Activated CD4-positive, alpha-beta T cell treated with anti-CD3 and anti-CD28 coated beads, Interleukin-2, amount 50 U/mL, for 24 hours (primary cell): ENCODE measurements around the gene UBR1.
"Not testable (repeated sequence)": the region's sequence is repeated elsewhere in the genome, so short reads cannot be mapped to it uniquely, and the experiment has no call there.

Experiments used
- DNase-seq, 2 donors: peaks; one replicate each; pipeline ENCODE4 v3.0.0-alpha.2; 2020; ENCODE audit warnings: low read depth in 1 of 2, low spot score in 1 of 2

The UBR1 gene

DNA sequence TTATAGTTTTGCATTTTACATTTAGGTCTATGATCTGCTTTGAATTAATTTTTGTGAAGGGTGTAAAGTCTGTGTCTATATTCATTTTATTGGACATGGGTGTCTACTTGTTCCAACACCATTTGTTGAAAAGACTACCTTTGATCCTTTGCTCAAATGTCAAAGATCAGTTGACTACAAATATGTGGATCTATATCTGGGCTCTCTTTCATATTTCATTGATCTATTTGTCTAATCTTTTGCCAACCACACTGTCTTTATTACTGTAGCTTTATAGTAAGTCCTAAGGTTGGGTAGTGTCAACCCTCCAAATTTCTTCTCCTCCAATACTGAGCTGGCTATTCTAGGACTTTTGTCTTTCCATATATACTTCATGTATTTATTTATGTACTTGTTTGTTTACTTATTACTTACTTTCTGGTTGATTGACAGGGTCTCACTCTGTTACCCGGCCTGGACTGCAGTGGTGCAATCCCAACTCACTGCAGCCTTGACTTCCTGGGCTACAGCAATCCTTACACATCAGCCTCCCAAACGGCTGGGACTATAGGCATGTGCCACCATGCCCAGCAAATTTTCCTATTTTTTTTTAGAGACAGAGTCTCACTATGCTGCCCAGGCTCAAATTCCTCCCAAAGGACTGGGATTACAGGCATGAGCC is 131.5 kb downstream of the UBR1 start:
- no peak for DNase-seq

DNA sequence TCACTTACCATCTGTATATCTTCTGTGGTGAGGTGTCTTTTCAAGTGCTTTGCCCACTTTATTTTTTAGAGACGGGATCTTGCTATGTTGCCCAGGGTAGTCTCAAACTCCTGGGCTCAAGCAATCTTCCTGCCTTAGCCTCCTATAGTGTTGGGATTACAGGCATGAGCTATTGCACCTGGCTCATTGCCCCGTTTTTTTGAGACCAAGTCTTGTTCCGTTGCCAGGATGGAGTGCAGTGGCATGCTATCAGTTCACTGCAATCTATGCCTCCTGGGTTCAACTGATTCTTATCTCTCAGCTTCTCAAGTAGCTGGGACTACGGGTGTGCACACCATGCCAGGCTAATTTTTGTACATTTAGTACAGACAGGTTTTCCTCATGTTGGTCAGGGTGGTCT is 132.7 kb downstream of the UBR1 start:
- DNase-seq, result no peak

DNA sequence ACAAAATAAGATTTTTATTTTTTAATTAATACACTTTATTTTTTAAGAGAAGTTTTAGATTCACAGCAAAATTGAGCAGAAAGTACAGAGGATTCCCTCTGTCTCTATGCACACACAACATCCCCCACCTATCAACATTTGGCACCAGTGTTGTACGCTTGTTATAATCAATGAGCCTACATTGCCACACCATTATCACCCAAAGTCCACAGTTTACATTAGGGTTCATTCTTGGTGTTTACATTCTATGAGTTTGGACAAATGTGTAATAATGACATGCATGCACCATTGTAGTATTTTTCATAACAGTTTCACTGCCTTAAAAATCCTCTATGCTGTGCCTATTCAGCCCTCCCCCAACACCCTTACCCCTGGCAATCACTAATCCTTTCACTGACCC is 134.0 kb downstream of the UBR1 start:
- no peak for DNase-seq

DNA sequence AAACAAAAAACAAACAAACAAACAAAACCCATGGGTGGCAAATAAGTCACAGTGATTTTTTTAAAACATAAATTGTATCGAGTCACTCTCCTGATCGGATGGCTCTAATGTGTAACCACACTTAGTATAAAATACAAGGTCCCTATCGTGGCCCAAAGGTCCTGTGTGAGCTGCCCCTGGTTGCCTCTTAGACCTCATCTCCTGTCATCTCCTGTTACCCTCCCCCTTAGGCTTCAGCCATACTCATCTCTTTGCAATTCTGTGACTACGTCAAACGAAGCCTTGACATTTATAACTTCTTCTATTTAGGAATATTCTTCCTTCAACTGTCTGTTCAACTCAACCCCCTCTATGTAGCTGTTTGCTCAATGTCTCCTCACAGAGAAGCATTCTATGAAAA is 141.4 kb downstream of the UBR1 start:
- no peak for DNase-seq

DNA sequence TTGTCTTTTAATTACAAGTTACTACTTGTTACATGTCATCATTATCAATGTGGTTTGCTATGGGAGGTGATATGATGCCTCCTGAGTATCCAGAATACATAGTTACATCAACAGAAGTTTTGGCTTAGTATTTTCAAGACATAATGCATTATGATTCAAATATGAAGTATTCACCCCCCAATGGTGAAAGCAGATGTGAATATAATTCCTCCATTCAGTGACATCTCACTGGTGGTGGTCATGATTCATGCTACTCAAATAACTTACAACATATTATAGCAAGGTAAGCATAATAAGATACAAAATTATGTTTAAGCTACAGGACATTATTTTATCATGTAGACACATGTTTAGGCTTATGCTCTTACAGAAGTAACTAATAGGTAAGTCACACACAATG is 150.3 kb downstream of the UBR1 start:
- DNase-seq, result no peak

DNA sequence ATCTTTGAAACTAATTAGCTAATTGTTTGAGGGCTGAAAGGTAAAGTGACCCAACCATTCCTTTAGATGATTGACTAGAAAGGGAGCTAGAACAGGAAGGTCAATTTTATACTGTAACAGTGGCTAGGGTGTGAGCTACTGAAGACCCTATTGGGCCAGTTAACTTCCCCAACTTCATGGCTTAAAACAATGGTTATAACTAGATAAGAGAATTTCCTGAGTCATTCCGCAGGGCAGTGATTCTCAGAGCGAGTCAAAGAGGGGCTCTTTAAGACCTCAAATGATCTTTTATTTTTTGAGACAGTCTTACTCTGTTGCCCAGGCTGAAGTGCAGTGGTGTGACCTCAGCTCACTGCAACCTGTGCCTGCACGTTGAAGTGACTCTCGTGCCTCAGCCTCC is 151.5 kb downstream of the UBR1 start:
- DNase-seq, result no peak

DNA sequence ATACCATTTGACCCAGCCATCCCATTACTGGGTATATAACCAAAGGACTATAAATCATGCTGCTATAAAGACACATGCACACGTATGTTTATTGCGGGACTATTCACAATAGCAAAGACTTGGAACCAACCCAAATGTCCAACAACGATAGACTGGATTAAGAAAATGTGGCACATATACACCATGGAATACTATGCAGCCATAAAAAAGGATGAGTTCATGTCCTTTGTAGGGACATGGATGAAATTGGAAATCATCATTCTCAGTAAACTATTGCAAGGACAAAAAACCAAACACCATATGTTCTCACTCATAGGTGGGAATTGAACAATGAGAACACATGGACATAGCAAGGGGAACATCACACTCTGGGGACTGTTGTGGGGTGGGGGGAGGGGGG is 156.9 kb downstream of the UBR1 start:
- not testable (repeated sequence) for DNase-seq

DNA sequence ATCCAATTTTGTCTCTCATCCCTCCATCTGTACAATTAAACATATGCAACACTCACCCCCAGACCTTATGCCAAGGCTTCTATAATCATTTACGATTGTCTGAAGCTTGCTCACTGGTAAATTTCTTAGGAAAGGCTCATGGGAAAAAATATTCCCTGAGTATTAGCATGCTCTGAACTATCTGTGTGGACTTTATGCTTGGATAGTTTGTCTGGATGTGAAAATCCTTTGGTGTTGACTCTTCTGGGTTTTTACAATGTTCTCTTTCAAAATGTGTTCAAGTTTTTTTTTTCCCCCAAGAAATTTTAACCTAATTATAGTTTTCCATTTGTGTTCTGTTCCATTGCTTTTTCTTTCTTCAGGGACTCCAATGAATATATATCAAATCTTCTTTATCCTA is 165.3 kb downstream of the UBR1 start:
- no peak for DNase-seq

DNA sequence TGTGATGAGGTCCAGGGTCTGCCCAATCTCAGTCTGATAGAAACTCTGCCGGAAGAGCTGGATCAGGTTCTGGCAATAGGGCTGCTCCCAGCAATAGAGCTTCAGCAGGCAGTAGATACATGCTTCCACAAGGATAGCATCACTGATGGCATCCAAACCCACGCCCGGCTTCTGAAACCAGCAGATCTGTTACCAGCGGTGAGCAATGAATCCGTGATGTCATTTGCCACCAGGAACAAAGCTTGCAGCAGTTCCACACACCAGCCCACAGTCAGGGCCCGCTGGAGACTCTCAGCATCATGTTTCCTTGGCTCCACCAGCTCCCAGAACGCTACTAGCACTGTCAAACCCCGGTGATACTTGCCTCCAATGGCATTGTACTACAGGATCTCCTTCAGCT is 166.0 kb downstream of the UBR1 start:
- DNase-seq, result no peak

DNA sequence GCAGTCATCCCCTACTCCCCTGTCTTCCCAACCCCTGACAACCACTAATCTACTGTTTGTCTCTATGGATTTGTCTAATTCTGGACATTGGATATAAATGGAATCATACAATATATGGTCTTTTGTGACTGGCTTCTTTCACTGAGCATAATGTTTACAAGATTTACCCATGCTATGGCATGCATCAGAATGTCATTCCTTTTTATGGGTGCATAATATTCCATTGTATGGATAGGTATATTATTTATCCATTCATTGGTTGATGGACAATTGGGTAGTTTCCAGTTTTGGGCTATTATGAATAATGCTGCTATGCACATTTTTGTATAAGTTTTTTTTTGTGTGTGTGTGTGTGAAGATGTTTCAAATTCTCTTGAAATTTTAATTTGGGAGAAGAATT is 168.7 kb downstream of the UBR1 start:
- no peak for DNase-seq

DNA sequence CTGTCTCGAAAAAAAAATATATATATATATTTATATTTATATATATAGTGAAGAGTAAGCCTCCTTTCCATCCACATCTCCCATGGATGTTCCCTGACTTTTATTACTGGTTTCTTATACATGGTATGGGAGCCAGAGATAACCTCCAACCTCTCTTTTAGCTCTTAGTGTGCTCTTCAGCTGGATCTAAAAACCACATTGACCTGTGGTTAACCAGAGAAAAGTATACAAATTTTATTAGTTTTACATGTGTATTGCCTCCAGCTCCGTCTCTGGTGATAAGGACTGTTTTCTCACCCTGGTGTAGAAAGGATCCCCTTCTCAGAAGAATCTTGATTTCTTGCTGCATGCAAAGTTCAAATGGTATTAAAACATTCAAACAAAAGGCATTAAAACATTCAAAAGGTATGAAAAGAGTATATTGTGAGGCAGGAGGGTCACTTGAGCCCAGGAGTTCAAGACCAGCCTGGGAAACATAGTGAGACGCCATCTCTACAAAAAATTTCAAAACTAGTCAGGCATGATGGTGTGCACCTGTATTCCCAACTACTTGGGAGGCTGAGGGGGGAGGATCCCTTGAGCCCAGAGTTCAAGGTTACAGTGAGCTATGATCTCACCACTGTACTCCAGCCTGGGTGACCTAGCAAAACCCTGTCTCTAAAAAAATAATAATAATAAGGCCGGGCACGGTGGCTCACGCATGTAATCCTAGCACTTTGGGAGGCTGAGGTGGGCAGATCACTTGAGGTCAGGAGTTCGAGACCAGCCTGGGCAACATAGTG is 171.8 kb downstream of the UBR1 start:
- DNase-seq, result no peak

DNA sequence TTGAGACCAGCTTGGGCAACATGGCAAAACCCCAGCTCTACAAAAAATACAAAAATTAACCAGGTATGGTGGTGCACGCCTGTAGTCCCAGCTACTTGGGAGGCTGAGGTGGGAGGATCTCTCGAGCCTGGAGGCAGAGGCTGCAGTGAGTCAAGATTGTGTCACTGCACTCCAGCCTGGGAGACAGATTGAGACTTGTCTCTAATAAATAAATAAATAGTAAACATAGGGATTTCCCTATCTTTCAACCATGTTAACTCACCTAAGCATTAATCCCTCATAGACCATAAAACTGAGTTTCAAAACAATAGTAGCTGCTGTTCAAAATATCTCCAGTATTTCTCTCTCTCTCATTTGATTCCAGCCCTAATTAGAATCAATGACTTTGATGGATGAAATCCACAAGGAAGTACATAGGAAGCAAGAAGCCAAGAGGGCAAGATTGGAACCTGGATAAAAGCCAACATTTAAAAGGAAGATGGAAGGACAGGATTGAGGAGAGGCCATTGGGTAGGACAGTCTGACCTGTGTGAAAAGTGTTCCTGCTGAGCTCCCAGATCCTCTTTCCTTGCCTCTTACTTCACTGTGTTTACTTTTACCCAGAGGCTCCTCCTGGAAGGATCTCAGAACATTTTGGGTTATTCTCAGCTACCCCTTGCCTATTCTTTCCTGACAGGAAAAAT is 172.9 kb downstream of the UBR1 start:
- DNase-seq, result no peak

DNA sequence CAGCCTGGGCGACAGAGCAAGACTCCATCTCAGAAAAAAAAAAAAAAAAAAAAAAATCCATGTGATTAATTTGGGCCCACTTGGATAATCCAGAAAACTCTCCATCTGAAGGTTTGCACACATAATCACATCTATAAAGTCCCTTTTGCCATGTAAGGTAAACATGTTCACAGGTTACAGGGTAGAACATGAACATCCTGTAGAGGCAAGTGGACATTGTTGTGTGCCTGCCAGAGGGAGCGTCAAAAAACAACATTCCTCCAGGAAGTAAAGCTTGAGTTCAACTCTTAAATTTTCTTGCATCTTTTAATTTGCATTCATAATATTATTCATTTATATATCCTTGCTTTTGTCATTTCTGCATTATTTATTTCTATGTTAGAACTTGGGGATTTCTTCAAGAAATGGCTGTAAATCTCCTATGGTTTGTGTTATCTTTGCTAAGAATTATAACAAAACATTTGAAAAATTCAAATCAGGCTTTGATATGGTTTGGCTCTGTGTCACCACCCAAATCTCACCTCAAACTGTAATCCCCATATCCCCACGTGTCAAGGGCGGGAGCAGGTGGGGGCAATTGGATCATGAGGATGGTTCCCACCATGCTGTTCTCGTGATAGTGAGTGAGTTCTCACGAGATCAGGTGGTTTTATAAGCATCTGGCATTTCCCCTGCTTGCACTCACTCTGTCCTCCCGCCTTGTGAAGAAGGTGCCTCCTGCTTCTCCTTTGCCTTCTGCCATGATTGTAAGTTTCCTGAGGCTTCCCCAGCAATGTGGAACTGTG is 173.9 kb downstream of the UBR1 start:
- no peak for DNase-seq

DNA sequence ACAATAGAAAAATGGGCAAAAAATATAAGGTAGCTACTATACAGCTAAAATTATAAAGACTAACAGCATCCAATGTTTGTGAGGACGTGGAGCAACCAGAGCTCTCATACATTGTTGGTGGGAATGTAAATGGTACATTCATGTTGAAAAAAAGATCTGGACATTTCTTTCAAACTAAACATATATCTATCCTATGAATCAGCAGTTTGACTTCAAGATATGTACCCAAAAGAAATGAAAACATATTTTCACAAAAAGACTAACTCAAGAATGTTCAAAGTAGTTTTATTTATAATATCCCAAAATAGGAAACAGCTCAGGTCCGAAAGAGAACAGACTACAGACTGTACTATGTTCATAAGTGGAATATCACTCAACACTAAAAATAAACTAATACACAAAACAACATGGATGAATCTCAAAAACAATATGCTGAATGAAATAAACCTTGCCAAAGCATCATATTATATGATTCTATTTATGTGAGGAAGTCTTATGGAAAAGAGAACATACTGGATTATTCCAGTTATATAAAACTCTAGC is 176.5 kb downstream of the UBR1 start:
- DNase-seq, result no peak

DNA sequence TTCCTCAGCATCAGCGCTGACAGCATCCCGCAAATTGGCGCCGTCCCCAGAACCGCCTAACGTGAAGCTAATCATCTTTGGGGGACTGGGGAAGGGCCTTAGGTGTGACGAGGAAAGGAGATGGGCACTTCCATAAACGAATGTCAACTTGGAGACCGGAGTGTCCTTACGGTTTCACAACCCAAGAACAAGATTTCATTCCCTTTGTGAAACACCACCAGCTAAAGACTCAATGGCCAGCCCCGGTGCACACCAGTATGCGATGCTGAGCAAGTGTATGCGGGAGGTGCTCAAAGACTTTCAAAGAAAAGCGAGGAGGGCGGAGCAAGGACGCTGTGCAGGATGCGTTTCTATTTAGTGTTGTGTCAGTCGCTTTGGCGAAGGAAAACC is 184.5 kb downstream of the UBR1 start:
- DNase-seq, result peak in 1 of 2 donors; percentile 17

DNA sequence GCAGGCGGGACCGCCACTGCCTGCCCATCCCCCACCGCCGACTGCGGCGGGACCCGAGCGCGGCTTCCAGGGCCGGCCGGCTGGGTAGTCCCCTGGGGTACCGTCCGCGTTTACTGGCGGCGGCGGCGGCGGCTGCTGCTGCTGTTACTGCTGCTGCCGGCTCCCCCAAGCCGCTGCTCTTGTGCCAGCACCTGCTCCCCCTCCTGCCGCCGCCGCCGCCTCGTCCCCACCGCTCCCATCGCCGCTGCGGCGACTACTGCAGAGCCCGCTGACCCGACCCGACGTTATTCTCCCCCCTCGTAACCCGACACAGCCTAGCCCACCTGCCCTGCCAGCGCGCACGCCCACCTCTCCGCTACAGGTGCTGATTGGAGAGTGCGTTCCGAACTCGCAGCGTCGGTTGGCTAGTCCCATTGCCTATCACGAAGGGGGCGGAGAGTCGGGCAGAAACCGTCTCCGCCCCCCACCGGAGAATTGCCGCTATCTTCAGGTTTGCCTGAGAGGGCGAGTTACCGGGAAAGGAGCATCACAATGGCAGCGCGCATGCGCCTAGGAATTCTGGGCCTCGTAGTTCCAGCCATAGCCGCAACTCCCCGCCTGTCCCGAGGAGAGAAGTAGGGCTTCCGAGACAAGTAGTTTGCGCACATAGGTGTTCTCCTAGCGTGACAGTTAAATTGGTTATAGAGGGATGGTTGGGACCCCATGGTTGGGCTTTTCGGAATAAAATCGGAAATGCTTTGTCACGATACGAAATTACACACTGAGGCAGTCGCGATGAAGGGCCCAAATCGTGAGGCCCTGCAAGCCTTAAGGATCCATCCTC is 185.1 kb downstream of the UBR1 start, which contains the start of gene TTBK2:
Gene TTBK2, minus strand, starts transcription at position 260 of the 823 bp plus-strand sequence. CDS start 42,161 bp downstream, outside the sequence.
- peak; percentile 95 to 97 for DNase-seq

DNA sequence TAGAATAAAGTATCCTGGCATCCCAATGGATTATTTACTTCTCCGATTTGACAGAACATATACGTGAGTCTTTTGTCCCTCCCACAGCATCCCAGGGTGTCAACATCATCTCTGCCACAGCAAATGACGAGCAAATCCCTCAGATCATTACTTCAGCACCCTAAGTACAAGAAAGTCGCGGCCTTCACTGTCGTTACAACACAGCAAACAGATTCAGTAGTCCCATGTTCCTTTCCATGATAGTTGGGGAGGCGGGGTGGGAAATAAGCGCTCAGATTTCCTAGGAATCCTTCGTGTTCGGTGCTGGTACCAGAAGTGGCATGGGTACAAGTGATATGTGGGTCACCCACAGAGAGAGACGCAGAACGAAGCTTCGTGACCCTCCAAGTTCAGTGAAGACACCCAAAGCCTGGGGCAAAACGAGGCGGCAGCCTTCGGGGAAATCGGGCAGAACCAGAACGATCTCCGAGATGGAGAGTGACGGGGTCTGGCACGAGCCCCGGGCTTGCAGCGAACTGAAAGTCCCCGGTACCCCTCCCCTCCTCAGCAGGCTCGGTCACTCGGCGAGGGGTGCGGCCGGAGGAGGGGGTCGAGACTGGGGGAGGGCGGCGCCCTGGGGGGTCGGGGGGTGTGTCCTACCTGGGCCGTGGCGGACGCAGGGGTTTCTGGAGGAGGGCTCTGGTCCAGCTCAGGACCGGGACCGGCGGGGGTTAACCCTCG is 185.9 kb downstream of the UBR1 start:
- DNase-seq, result peak in 1 of 2 donors; percentile 11

DNA sequence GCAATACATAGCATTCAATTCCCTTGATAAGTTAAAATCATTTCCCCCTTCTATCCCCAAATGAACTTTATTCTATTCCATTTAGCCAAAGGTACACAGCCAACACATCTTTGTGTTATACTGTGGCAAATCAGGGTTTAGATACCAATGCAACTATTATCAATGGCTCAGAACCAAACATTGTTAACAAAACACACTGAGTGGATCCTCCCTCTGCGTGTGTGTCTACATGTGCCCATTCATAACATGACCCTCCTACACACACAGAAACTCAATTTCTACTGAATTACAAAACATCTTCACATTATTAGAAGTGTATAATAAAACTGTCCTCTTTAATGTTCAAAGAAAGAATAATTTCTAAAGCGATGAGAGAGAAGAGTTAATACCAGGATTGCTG is 186.5 kb downstream of the UBR1 start:
- DNase-seq, result no peak

DNA sequence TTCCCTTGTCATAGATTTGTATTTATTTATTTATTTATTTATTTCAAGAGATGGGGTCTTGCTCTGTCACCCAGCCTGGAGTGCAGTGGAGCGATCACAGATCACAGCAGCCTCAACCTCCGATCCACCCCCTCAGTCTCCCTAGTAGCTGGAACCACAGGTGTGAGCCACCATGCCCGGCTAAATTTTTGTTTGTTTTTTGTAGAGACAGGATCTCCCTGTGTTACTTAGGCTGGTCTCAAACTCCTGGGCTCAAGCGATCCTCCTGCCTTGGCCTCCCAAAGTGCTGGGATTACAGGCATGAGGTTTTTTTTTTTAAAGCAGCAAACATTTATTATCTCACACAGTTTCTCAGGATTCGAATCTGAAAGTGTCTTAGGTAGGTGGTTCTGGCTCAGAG is 187.8 kb downstream of the UBR1 start:
- no peak for DNase-seq
